ENCODE data around the gene PEX14.
"Not testable (repeated sequence)": the region's sequence is repeated elsewhere in the genome, so short reads cannot be mapped to it uniquely, and the experiment has no call there.

The PEX14 gene

DNA sequence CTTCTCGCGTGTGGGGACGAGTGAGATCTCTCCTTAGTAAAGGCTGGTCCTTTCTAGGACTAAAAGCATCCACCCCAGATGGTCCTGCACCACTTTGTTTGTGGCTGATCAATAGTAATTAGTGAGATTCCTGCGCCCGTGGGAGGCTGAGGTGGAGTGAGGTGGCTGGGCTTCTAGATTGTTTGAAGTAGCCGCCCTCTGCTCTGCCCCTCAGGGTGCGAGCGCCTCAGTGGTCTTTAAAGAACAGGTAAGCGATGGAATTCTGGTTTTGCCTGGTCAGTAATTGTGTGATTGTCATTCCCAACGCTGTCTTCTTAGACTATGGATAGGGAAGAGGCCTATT lies 20.7 kb downstream of the PEX14 start:
- DNase-seq (ENCODE audit: low spot score), result no peak

DNA sequence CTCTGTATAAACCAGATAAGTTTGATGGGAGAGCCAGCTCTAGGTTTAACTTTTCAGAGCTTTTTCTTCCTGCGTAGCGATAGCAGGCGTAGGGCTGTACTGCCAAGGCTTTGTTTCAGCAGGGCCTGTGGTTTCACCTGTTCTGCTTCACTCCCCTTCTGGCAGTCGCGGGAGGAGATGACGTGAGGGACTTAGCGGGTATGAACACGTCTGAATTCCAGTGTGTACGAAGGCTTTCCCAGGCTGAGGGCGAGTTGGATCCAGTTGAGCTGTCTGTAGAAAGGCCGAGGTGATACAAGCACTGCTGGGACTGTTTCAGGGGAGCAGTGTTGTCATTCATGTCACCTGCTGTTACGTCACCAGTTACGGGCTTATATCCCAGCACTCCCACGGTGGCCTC lies 21.2 kb downstream of the PEX14 start:
- no peak for DNase-seq (ENCODE audit: low spot score)

DNA sequence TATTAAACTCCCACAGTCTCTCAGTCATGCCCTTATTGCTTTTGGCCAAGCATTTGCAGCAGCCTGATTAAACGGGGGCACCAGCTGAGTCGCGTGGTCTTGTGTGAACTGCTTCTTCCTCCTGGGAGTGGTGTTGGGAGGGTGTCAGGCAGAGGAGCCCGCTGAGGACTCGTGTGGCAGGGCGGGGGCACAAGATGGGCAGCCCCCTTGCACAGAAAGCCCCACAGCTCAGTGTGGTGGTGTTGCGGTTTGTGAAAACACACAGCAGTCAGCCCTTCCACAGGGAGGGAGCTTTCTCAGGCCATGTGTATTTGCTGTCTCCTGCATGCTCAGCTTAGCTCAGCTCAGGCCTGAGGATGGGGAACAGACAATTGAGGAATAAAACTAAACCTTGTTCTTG lies 22.4 kb downstream of the PEX14 start:
- no peak for DNase-seq (ENCODE audit: low spot score)

DNA sequence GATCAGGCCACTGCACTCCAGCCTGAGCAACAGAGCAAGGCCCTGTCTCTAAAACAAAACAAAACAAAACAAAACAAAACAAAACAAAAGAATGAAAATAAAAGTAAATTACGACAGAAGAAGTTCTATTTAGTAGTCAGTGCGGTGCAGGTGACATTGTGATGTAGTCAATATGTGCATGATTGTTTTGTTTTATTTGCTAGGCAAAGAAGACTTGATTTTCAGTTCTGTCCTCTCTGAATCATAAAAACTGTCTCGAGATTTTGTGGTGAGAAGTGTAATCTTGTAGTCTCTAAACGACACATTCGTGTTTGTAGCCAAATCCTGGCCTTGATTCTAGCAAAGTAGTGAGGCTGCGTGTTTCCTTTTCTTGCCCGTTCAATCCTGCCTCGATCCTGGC lies 23.5 kb downstream of the PEX14 start:
- no peak for DNase-seq (ENCODE audit: low spot score)

DNA sequence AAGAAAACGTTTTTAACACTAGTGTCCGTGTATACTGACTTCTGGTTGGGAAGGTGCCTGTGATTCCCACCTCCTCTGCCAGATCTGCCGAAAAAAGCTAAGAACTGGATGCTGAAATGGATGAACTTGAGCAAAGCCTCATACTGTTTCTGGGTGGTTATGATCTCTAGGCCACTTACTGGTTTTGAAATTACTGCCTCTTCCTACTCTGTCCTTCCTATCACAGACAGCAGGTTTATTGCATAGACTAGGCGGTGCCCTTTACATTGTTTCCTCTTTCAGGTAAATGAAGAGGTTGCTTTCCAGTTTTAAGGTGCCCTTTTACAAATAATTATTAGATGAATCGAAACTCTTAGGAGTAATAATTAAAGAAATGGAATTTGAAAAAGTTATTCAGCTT lies 27.5 kb downstream of the PEX14 start:
- no peak for DNase-seq (ENCODE audit: low spot score)

DNA sequence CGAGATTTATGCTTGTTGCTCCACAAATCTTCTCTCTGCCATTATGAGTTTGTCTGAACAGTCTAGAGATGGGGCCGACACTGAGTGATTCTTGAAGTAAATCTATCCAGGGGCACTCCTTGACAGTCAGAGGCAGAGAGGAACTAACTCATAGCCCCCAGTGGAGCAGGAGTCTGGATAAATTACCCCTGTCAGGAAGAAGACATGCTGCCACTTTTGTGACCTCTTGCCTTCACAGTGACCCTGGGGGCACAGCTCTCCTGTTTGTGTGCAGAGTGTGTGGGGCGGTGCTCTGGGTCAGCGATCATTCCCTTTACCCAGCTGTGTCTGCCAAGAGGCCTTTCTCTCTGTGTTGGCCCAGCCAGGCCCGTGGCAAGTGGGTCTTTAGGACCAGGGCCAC lies 29.5 kb downstream of the PEX14 start:
- no peak for DNase-seq (ENCODE audit: low spot score)

DNA sequence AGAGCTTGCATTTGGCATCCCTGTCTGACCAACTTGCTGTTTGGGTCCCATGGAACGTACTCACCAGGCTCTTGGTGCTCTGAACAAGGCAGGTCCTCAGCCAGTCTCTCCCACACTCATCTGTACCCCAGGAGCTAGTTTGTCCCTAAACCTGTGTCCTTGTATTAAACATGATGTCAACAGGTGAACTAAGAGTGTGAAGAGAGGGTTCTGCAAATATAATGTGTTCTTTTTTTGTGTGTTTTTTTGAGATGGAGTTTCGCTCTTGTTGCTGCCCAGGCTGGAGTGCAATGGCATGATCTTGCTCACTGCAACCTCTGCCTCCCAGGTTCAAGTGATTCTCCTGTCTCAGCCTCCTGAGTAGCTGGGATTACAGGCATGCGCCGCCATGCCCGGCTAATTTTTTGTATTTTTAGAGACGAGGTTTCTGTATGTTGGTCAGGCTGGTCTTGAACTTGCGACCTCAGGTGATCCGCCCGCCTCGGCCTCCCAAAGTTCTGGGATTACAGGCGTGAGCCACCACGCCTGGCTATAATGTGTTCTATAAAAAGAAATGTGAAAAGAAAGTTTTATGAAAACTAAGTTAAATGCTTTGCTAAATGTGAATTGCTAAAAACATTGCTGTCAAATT lies 31.4 kb downstream of the PEX14 start:
- DNase-seq (ENCODE audit: low spot score), result not testable (repeated sequence)

DNA sequence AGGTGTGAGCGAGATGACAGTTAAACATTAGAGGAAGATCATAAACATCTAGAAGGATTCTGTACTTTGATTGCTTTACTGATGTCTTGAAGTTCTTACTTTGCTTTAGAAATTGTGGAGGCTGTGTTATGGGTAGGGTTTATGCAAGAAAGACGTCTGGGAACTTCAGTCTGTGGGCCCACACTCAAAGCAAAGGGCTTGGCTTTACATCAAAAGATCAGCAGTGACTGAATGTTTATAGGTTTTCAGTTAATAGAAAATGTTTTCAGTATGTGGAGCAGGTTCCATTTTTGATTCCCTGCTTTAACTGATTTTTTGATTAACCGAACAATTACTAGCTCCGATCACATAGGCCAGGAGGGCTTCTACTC lies 31.9 kb downstream of the PEX14 start:
- no peak for DNase-seq (ENCODE audit: low spot score)

DNA sequence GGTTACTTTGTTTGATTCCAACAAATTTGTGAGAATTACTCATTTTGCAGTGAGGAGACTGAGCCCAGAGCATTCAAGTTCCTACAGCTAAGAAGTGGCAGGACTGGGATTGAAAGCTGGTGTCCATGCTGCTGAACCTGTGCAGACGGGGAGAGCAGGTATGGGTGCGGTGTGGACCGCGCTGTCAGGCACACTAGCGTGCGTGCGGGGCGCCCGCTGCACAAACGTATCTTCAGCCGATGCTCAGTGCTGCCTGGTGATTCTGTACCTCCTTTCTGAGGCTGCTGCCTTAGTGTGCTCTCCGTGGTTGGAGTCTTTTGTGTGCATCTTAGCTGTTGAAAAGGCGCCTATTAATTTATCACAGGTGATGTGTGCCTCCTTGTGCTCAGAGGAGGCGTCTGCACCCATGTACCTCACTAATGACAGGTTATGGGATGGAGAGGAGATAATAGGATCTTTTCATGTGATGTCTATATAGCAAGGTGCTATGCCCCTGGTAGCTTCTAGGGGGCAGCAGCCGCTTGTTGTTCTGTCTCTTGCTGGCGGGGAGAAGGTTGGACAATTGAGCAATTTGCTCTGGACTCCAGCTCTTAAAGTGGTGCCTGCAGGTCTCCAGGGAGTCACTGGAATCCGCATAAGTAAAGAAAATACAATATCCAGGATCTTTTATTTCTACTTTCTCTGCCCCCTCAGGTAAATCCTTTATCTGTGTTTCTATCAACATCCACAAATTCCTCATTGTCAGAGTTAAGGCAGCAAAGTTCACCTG lies 32.5 kb downstream of the PEX14 start:
- DNase-seq (ENCODE audit: low spot score), result peak; percentile 90

DNA sequence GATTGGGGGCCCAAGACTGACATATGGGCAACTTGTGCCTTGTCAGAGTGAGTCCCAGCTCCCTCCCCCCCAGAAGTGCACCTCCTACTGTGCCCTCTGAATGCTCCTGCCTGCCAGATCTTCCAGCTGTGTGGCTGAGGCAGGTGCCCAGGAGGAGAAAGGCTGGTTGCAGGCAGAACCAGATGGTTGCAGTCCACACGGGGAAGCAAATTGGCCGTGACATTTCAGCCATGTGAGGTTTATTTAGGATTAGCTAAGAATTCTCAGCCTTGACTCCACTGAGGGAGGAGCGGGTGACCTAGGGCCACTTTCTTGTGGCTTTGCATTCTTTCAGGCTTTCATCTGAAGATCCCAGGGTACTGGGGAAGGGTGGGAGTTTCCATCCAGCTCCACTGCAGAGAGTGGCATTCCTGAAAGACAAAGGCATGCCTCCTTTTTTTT lies 33.8 kb downstream of the PEX14 start:
- peak; percentile 60 for DNase-seq (ENCODE audit: low spot score)

DNA sequence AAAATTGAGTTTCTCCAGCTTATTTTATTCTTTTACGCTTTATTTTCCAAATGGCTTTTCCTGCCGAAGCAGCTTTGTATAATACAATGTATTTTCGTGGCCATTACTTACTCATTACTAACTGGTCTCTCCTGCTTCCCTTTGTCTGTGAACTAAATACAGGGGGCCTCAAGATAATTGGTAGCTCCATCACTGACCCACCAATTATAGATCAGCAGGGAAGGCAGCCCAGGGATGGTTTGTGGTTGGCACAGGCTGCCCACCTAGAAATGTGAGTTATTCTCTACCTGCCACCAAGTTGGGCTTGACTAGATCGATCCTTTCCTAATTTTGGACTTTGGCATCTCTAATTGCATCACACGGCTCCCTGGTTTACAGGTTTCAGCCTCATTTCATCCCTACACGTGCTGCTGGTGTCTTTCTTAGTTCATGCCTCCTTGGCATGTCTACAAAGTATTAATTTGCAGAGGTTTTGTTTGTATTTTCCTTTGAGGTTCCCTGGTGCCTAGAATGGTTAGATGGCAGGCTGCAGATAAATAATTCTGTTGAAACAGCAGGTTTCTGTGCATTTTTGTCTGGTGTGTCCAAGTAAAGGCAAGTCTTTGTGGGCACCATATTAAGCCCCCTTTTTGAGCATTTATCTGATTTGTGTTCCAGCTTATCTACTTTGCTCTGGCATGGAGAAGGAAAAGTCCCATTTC lies 35.2 kb downstream of the PEX14 start:
- DNase-seq (ENCODE audit: low spot score), result no peak

DNA sequence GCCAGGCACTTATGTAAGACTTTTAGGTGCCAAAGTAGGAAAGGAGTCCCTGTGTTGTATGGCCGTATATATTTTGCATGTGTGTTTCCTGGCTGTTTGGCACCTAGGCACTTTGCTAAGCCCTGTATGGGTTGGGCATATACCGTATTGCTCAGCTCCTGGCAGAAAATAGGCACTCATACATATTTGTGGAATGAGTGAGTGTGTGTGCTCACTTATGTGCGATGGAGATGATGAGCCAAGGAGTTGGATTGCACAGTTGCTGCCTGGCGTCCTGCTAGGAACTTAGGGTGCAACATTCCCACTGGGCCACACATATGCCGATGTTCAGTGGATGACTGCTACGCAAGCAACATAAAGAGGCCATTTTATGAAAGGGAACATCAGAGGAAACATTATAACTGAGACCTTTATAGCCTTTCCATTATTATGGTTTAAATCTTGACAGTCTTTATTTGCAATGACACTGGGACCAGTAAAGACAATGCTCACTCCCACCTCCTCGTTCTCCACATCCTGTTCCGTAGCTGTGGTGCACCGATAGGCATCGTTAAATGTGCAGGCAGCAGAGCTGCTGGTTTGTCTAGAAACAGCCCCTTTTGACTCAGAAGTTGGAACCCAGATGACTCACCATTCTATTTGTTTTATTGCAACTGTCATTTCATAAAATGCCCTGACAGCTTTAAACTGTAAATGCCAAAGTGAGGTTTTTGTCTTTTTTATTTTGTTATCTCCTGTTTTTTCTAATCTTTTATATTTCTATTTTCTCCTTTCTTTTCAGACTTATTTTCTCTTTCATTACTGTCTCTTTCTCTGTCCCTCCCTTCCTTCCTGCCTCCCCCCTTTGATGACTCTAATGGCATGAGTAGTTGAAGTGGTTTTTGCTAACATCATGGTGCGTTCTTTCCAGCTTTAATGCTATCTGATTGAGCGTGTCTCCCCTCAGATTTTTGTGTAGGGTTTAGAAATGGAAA lies 36.1 kb downstream of the PEX14 start:
- peak; percentile 77 for DNase-seq (ENCODE audit: low spot score)

DNA sequence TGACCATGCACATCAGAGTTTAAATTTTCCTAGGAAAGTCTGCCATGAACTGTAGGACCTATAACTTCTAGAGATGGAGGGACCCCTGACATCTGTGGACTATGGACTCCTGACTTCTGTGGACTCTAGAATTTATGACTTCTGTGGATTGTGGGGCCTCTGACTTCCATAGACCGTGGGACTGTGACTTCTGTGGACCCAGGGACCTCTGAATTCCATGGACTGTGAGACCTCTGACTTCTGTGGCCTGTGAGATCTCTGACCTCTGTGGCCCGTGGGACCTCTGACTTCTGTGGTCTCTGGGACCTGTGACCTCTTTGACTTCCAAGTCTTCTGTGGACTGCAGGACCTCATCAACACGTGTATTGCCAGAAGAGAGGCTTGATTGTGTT lies 36.7 kb downstream of the PEX14 start:
- no peak for DNase-seq (ENCODE audit: low spot score)

DNA sequence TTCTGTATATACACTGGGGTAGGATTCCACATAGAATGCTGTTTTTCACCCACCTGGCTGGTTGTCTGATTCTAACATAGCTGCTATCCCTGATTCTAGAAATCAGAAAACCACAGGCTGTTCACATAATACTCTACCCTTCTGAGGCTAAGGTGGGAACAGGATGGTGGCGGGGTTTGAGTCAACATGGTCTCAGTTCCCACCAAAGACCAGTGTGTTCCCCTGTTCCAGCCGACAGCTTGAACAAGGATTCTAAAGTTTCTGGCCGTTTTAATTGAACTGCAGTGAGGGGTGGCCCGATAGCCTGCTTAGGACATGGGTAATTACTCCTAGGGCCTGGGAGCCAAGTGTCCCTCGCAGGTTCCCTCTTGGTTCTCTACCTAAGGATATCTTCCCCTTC lies 38.4 kb downstream of the PEX14 start:
- DNase-seq (ENCODE audit: low spot score), result no peak

DNA sequence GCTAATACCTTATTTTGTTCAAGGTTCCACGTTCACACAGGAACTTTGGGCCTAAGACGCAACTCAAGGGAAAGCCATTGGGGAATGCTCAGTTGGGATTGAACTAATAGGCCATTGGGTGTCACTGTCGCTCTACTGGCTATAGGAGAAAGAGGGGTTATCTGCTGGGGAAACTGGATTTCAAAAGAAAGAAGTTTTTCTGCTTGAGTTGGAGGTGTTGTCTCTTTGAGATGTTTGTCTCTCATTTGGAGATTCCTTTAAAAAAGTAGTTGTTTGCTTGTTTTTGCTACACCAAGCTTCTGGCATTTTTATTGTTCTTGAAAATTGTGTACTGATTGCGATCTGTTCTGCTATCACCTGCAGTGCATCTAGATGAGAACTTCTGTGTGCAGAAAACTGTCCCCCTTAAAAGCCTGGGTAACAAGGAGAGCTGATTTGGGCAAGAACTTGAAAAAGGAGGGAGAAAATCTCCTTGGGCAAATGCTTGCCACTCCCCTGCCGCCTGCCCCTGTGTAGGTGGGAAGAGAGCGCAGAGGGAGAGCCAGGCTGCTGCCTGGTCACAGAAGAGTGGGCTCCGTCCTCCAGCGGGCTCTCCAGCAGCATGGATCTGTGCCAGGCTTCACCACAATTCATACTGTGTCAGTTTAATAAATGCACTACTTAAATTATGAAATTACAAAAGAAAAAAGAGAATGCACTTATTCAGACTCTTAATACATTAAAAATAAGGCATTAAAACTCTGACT lies 39.9 kb downstream of the PEX14 start:
- peak; percentile 53 for DNase-seq (ENCODE audit: low spot score)

DNA sequence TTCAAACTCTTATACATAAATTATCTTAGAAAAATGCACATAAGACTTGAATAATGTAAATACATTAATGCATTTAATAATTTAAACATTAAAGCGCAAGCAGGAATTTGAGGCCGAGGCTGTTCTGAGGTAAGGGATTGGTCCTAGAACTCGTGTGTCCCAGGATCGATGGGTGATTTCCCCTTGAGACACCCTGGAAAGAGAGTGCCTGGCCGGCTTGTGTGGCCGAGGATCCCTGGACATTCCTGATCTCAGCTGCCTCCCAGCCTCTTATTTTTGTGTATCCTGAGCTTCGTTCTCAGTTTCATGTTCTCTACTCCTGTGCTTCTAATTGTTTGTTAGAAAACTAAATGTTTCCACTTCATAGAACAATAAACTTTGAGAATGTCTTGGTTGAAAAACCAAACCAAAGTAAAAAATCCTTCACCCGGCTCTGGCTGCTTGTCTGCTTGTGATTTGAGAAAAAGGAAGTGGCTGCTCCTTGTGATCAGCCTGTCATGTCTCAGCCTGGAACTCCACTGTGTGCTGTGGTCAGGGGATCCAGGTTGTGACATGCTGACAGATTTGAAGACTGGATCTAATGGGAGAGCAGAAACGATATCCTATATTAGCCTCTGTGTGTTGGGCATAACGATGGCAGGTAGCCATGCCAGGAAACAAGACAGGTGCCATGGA lies 40.7 kb downstream of the PEX14 start:
- DNase-seq (ENCODE audit: low spot score), result no peak

DNA sequence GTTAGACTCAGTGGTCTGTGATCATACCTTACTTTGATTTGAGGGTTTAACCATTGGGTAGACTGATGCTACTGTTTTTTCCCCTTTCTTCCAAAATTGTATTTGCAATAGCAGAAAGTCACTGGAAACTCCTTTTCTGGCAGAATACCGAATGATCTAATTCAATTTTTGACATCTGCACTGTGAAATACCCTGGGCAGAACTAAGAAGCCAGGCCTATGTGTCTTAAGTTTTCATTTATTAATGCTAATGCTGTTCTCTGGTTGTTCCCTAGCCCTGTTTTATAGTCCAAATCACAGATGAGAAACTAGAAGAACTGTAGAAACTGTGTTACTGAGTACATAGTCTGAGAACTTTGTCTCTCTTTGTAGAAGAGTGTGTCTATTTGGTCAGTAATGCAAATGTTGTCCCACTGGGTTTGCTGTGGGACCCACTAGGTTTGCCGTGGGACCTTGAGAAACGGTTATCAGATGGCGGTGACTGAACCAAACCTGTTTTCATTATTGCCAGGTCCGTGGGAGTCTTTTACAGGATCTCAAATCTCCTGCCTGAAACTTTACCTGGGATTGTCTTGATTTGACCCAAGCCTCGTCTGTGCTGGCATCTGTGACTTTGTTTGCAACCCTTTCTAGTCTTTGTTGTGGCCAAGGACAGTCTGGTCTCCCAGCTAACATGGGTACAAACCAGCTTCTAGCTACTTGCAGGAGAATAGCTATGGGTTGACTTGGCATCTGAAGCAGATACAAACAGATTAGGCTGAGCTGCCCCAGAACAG lies 41.4 kb downstream of the PEX14 start:
- no peak for DNase-seq (ENCODE audit: low spot score)

DNA sequence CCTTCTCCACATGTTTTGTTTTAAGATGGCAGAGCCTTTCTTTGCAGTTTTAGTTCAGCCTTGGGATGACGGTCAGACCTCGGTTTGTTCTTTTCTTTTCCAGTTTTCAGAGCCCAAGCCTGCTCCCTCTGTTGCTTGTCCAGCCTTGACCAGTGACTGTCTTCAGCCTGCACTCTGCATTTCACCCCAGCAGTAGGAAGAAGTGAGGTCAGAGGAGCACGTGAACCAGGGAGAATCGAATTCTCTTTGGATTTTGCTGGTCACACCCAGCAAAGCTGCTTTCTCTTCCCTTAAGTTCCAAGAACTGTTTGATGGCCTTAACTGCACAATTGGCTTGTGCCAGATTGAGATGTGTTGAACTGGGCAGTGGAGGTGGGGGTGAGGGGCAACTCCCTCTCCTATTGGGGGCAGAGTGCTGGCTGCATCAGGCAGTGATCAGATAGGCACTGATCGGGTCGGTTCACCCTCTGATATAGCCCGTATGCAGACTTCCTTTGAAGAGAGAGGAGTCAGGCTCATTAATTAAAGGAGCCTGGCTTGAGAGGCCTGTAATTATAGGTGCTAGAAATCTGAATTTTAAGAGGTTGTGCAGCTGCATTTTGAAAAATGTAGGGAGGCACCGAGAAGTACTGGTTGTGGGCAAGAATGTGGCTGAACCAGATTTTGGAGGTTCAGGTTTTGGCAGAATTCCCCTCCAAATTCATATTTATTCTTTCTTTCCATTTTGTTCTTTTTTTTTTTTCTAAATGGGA lies 42.4 kb downstream of the PEX14 start:
- DNase-seq (ENCODE audit: low spot score), result no peak

DNA sequence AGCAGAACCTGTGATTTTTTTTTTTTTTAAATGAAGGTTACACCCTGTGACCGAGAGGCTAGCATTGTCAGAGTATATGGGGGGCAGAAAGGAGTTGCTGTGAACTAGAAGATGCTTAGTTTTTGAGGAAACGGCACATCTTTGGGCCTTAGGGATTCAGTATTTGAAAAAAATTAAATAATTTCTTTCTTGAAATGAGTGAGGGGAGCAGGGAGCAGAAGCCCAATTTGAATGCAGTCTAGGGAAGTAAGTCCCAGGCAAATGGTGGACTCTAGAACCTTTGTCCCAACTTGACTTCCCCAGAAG lies 42.9 kb downstream of the PEX14 start:
- no peak for DNase-seq (ENCODE audit: low spot score)

DNA sequence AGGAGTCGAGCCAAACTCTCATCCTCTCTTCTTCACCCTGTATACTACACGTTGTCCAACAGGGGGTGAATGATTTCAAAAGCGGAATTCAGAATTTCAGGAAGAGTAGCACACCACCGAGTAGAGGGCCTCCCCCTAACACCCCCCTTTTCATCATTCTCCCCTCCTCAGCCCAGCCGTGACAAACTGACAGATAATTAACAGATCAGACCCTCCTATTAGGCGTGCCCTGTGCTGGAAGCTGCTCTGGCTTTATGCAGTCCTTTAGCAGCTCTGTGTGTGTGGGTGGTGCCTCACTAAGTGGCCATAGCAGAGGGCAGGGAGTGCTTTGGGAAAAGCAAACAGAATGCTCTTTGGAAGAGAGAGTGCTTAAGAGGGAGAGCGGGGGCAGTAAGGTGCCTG lies 44.3 kb downstream of the PEX14 start:
- peak; percentile 26 for DNase-seq (ENCODE audit: low spot score)

Measured in SW480 (cell line).